ENCODE results near the gene GPD2. TPM values are rescaled to one million over a fixed set of nuclear protein-coding genes. Genes with fewer than 3 reads are reported as not detected.
"Not testable (repeated sequence)": the region's sequence is repeated elsewhere in the genome, so short reads cannot be mapped to it uniquely, and the experiment has no call there.

The GPD2 gene
- total and polyA plus RNA-seq, 7 donors: 6.3 to 86.6 (median 24.0) TPM

DNA sequence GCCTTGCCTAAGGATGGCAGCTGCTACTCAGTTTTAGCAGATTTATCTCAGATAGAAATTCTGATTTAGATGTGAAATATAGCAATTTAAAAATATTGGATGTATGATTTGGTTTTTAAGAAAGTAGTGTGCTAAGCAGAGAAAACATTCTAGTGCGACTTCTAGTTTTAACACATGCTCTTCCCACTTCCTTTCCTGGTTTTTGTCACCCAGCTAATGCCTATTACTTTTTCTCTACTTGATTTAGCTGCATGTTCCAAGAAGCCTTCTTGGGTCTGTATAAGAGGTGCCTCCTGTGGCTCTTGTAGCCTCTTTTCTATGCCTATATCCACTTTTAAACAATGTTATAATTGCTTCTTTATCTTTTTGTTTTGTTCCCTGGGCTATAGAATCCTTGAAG is 53.0 kb downstream of the GPD2 start:
- DNase-seq: no peak
- Histone ChIP-seq H3K27me3 (ENCODE audit: insufficient read depth in 3 of 3, low read length in 2 of 3) (no peaks in the 10 kb centered on the region), H3K4me1 (peaks cover 8% of the 10 kb centered on the region), H3K27ac (no peak overlapping the region), H3K36me3 (ENCODE audit: insufficient read depth in 1 of 2, low read depth in 1 of 2) (no peaks in the 10 kb centered on the region), H3K4me3 (no peak overlapping the region), H3K9me3 (no peaks in the 10 kb centered on the region)
- no peak for ATAC-seq
- WGBS, 3 donors: 93 to 100% (median 98%) methylated on average over 1 of the region's 1 CpG
- intact Hi-C loops (cut with DNase I): no loop called here
- TF ChIP-seq CTCF (IDR thresholded peaks at IDR 0.05): no peak

GRCh38 chr2:156489750-156490465 is 53.7 kb downstream of the GPD2 start:
- 62 to 78% (median 72%) methylated on average over 3 to 6 of the region's 6 CpGs for WGBS, 3 donors
- no peak for TF ChIP-seq CTCF (IDR thresholded peaks at IDR 0.05)
- Histone ChIP-seq H3K4me1 (peaks cover 8% of the 10 kb centered on the region), H3K9me3 (no peaks in the 10 kb centered on the region), H3K4me3 (no peak overlapping the region), H3K36me3 (ENCODE audit: insufficient read depth in 1 of 2, low read depth in 1 of 2) (no peaks in the 10 kb centered on the region), H3K27me3 (ENCODE audit: insufficient read depth in 3 of 3, low read length in 2 of 3) (no peaks in the 10 kb centered on the region), H3K27ac (no peak overlapping the region)
- DNase-seq (no peak), ATAC-seq (no peak)
- intact Hi-C loops (cut with DNase I): no loop called here

DNA sequence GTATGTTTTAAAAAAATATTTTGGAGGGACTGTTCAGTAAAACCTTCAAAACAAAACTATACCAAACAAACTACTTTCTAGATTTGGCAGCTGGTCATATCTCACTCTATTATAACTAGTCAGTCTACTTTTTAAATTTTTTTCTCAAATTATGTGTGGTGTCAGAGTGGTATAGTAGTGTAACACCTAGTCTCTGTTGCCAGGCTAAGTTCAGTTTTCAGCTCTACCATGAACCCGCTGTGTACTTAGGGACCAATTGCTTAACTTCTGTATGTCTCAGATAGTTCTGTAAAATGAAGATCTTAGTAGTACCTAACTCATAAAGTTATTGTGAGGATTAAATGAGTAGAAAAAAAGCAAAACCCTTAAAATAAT is 54.3 kb downstream of the GPD2 start:
- DNase-seq (no peak), ATAC-seq (peak in 1 of 4 donors; percentile 40)
- WGBS, 3 donors: 96 to 100% (median 98%) methylated on average over 1 of the region's 1 CpG
- Histone ChIP-seq H3K36me3 (ENCODE audit: insufficient read depth in 1 of 2, low read depth in 1 of 2) (no peaks in the 10 kb centered on the region), H3K4me1 (peaks cover 7% of the 10 kb centered on the region), H3K4me3 (no peak overlapping the region), H3K27me3 (ENCODE audit: insufficient read depth in 3 of 3, low read length in 2 of 3) (no peaks in the 10 kb centered on the region), H3K9me3 (no peaks in the 10 kb centered on the region), H3K27ac (no peak overlapping the region)
- TF ChIP-seq CTCF (IDR thresholded peaks at IDR 0.05): no peak
- intact Hi-C loops (cut with DNase I): no loop called here

GRCh38 chr2:156491176-156491575 is 55.0 kb downstream of the GPD2 start:
- DNase-seq (no peak), ATAC-seq (no peak)
- Histone ChIP-seq H3K4me1 (no peaks in the 10 kb centered on the region), H3K27ac (no peak overlapping the region), H3K36me3 (ENCODE audit: insufficient read depth in 1 of 2, low read depth in 1 of 2) (peaks cover 0 to 2% of the 10 kb centered on the region in 2 donors), H3K4me3 (no peak overlapping the region), H3K27me3 (ENCODE audit: insufficient read depth in 3 of 3, low read length in 2 of 3) (no peaks in the 10 kb centered on the region), H3K9me3 (no peaks in the 10 kb centered on the region)
- no peak for TF ChIP-seq CTCF (IDR thresholded peaks at IDR 0.05)
- 85 to 93% (median 91%) methylated on average over 2 of the region's 2 CpGs for WGBS, 3 donors
- intact Hi-C loops (cut with DNase I): no loop called here

DNA sequence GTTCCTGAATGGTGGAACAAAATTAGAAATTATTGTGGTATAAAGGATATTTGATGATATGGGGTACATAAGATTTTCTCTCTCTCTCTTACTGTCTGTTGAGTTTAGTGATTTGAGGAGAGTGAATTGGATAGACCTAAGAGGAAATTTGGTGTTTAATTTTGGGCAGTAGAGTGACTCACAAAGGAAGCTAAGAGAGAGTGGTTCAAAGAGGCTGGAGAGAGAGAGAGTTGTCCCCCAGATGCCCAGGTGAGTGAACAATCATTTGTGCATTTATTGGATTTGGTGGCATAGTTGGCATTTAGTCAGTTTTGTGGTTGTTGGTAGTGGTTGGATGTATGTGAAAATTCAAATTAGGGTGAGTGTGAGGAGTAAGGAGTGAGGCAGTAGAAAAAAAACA is 56.8 kb downstream of the GPD2 start:
- intact Hi-C loops (cut with DNase I): no loop called here
- H3K27me3 ChIP-seq (ENCODE audit: insufficient read depth in 3 of 3, low read length in 2 of 3): no peaks in the 10 kb centered on the region

GRCh38 chr2:156495998-156496397 is 59.8 kb downstream of the GPD2 start:
- H3K36me3 ChIP-seq (ENCODE audit: insufficient read depth in 1 of 2, low read depth in 1 of 2); ATAC-seq; H3K4me3 ChIP-seq; intact Hi-C loops (cut with DNase I); H3K27ac ChIP-seq; H3K9me3 ChIP-seq; DNase-seq; H3K4me1 ChIP-seq; H3K27me3 ChIP-seq (ENCODE audit: insufficient read depth in 3 of 3, low read length in 2 of 3): not testable (repeated sequence)
- WGBS, 3 donors: 62 to 84% (median 74%) methylated on average over 1 of the region's 1 CpG

More for the DNA sequence above, 56.8 kb downstream of the GPD2 start:
- DNase-seq: no peak
- TF ChIP-seq CTCF (IDR thresholded peaks at IDR 0.05): no peak
- H3K4me1 ChIP-seq: no peaks in the 10 kb centered on the region
- H3K27ac ChIP-seq: no peak overlapping the region
- H3K4me3 ChIP-seq: no peak overlapping the region
- peaks cover 0 to 9% of the 10 kb centered on the region in 2 donors for H3K36me3 ChIP-seq (ENCODE audit: insufficient read depth in 1 of 2, low read depth in 1 of 2)
- no peaks in the 10 kb centered on the region for H3K9me3 ChIP-seq
- ATAC-seq: no peak
